ENCODE data around the gene HSH2D.

Gene HSH2D

DNA sequence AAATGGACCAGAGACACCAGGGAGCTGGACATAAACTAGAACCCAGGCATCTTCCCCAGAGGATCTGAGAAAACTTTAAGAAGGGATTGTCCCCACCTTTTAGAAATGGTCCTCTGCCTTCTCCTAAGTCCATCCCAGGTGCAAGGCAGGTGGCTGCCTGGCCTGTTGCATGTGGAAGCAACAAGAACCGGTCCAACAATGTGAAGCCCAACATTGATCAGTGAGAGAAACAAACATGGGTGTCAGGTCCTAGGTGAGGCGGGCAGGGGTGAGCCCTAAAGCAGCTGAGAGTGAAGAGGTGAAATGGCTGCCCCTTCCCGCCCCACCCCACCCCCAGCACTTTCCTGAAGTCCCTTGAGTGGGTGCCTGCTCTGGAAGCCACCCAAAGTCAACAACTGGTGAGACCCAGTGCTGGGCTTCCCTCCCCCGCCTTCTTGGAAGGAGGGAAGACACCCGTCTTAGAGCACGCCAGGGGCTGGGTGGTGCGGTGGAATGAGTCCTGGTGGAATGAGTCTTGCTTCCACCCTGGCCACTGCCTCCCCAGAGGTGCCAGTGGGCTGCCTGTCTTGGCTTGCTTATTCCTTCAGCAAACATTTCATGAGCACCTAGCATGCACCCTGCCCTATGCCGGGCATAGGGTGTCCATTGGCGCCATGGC, 55.9 kb downstream of the HSH2D start:
- no peak for DNase-seq

DNA sequence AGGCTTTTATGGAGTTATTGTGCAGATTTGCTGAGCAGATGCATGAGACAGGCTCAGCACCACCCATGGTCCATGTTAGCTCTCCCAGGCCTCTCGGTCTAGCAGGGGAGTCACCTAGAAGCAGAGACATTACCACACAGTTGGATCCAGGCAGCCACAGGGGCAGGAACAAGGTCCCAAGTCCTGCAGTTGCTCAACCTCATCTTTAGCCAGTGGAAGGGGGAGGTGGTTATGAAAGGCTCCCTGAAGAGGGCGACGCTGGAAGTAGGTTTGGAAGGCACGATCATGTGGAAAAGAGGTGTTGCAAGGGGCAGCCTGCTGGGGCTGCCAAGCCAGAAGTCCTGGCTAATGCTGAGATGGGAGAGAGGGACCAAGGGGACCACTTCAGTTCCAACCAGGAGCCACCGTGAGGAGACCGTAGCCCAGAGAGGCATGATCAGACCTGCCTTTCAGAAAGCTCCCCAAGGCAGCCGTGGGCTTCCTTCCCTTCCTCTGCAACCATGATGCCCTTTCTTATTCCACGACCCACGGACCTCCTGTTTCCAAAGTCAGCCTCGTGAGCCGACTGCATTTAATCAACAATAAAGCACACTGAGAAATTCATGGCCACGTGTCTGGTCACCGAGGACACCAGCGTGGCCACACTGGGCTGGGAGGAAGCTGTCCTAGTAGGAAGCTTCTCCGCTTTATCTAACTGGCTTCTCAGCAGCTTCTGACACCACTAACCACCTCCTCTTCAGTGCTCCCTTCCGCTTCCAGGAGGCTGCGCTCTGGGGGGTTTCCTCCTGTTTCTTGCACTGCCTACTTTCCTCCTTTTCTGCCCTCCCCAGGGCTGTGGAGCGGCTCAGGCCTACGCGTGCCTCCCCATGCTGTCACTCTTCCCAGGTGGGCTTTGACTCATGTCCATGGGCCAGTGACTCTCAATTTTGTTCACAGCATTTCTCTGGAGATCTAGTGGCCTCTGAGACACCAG, 56.8 kb downstream of the HSH2D start:
- DNase-seq, result no peak

DNA sequence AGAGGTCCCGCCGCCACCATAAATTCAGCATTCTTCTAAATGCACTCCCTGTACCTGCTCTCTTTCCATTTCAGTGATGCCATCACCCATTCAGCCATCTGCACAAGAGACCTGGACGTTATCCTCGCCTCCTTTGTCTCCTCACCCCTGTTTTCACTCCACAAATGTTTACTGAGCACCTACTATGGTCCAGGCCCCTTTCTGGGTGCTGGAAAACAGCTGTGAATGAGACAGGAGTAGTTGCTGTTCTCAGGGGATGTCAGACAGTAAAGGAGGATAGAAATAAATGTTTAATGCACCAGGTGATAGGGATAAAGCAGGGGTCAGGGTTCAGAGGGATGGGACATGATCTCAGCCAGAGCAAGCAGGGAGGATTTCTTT, 57.5 kb downstream of the HSH2D start:
- DNase-seq, result no peak

DNA sequence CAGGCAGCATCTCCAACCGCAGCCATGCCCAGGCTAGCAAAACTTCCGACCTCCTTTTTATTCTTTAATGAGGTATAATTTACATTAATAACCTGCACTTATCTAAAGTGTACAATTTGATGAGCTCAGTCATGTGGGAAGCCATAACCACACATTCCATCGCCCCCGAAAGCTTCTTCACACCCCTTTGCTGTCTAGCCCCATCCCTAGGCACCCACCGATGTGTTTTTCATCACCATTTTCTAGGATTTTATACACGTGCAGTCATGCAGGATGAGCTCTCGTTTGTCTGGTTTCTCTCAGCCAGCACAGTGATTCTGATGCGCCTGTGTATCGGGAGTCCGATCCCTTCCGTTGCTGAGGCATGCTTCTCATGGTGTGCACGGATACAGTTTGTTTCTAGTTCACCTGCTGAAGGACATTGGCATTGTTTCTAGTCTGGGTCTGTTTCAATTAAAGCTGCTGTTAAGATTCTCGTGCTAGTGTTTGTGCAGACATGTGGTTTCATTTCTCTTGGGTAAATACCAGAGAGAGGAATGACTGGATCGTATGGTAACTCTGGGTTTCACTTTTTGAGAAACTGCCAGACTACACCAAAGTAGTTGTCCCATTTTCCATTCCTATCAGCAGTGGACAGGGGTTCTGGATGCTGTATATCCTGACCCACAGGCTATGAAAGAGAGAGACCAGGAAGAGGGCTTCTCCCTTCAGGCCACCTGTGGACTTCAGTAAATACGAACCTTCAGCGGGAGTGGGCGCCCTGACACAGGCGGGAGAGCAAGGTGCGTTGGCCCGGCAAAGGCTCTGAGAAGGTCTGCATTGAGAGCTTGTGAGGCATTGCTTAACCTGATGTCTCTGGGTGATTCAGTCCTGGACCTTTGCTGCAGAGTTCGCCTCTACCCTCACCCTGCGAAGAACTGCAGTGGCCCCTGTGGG, 59.1 kb downstream of the HSH2D start:
- DNase-seq, result no peak

DNA sequence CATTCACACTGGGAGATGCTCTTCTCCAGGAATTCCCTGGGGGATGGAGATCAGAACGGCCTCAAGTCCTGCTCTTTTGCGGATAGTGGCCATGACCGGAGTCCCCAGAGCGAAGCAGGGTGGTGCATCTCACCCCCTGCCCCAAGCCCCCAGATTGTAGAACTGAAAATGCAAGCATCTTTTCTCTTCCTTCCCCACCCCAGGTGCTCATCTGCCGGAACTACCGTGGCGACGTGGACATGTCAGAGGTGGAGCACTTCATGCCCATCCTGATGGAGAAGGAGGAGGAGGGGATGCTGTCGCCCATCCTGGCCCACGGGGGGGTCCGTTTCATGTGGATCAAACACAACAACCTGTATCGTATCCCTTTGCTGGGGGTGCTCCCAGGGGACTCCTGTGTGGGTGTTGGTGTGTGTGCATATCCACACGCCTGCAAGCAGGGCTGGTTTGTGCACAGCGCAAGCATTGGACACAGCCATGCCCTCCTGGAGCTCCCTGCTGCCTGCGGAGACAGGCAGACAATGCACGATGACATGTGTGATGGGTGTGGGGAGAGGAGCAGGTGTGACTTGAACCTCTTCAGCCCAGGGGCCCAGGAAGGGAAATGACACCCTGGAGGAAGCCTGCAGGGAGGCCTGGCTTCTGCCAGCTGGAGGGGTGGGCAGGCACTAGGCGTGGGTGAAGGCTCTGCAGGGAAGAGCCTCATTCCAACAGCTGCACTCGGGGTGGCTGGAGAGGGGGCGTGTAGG, 59.9 kb downstream of the HSH2D start:
- no peak for DNase-seq

DNA sequence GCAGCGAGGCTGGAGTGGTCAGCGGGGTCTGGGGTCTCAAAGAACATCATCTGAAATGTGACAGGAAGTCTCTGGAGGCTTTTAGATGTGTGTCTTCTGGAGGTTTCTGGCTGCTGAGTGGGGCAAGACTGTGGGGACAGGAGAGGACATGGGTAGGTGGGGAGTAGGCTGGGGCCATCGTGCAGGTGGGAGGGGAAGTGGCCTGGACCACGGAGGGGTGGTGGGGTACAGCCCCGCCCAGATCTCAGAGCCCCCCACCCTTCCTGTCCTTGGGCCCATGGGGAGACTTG, 60.5 kb downstream of the HSH2D start:
- no peak for DNase-seq

DNA sequence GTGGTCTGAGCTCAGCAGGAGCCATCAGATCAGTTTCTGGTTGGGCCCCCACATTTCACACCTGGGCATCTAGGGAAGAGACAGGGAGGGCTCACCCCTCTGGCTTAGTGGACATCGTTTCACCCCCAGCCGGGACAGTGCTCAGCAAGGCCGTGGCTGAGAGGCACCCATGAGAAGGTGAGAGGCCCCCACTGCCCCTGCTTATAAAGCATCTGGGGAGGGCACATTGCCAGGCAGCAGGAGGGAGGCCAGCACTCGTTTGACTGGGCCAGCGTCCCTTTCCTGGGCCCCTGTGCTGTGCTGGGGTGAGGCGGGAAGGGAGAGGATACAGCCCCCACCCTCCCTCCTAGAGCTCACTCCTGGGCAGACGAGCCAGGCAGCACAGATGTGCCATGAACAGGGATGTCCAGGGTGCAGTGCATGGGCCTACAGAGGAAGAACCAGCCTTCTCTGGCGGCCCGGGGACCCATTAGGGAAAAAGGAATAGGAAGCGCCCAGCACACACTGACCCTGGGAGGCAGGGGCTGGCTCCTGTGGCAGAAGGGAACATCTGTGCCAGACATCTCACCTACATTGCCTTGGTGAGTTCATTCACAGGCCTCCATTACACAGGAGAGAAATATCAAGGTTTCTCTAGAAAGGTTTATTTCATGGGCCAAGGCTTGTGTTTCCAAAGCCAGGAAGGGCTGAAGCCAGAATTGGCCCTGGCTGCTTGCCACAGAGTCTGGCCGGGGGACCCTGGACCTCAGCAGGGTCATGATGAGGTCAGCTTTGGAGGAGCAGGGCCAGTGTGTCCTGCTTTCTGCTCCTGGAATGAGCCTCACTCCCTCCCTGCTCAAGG, 61.9 kb downstream of the HSH2D start:
- no peak for DNase-seq

DNA sequence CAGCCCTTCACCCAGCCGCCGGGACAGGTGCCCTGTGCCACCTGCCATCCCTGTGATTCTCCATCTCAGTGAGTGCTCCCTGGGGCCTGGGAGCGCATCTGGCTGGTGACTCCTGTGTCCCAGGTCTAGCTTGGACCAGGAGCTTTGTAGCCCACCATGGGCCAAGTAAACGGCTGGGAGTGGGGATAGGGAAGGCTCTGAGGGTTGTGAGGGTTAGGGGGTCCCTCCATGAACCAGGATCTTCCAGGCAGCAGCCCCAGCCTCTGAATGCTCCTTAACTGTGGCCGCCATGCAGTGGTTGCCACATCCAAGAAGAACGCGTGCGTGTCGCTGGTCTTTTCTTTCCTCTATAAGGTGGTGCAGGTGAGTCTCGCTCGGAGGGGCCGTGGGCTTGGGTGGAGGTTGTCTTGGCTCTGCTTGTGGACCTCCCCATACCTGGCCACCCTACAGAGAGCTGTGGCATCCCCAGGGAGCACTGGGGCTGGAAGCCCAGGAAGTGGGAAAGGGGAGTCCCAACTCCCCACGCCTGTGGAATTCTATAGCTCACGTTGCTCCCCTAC, 62.6 kb downstream of the HSH2D start:
- no peak for DNase-seq

DNA sequence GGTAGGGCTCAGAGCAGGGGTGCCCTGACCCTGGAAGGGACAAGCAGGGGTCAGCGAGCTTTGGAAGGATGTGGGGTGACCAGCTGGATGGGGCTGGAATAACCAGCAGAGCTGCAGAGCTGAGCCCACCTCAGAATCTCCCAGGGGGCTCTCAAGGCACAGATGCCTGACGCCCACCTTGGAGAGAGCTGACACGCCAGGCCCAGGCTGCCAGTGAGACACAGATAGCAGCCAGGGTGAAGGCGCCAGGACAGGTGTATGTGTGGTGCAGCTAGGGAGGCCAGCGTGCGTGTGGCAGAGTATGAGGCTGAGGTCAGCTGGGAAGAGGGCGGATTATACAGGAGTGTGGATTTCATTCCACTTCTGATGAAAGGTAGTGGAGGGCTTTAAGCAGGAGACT, 63.2 kb downstream of the HSH2D start:
- no peak for DNase-seq

DNA sequence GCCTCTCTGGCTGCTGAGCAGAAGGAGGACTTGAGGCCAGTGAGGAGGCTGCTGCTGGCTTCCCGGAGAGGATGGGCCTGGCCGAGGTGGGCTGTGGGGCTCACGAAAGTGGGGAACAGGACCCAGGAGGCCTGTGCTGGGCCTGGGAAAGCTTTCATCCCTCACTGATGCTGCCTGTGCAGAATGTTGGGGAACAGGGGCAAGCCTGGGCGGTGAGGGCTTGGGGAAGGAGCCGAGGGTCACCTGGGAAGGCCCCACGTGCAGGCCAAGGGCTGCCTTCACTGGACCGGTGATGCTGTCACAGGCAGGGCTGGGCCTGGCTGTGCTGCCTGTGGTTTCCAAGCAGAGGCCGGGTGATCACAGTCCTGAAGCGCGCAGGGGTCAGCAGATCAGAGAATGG, 63.6 kb downstream of the HSH2D start:
- no peak for DNase-seq

DNA sequence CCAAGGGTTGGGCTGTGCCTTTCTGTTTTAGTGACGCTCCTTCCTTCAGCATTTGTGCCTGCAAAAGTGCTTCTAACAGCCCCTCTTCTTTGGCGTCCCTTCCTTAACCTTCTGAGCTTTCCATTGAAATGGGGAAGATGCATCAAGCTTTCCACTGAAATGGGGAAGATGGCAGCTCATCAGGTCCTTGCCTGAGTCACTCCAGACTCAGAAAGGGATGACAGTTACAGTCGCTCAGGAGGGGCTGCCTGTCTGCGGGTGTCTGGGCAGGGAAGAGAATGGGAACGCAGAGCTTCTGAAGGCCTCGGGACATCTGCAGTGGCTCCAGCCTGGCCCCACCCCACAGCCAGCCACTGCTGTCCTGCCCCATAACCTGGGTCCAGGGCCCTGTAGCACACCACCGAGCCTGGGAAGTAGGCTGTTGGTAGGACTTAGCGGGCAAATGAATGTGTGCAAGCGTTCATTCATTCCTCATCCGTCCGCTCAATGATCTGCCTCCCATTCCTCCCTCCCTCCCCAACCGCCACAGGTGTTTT, 64.1 kb downstream of the HSH2D start:
- no peak for DNase-seq
